GM12878 (cell line): ENCODE measurements around the gene AP3D1. TPM values are rescaled to one million over a fixed set of nuclear protein-coding genes. Genes with fewer than 3 reads are reported as not detected.

Experiments used
- ATAC-seq: fragments of 200-7000 bp; cut with Tn5 transposase; 3 replicates; pipeline ENCODE4 v1.9.1; 2020; ENCODE audit warnings: mild to moderate bottlenecking, moderate library complexity
- BruUV-seq: library from RNA; stranded (reverse); fragments of 400-500 nt; replicated peaks from 2 replicates; lab custom pipeline; 2021; lab: Mats Ljungman, UMichigan
- CTCF ChIA-PET: fragments of 300-600 bp; sonication (Branson Sonifier 250); formaldehyde crosslinking; extraction: SDS; loops from one replicate; lab custom pipeline; 2021; ENCODE audit warnings: inconsistent platforms; lab: Yijun Ruan, JAX
- POLR2A ChIA-PET: fragments of 350-600 bp; formaldehyde crosslinking; extraction: SDS; loops from one replicate; lab custom pipeline; 2021; ENCODE audit warnings: inconsistent platforms; lab: Charles Lee
- RAD21 ChIA-PET: fragments of 300-600 bp; sonication (Branson Sonifier 250); formaldehyde crosslinking; loops from one replicate; lab custom pipeline; 2023; ENCODE audit warnings: antibody characterized with exemption; ENCODE audit not compliant: unreplicated experiment; lab: Charles Lee
- SMC1A ChIA-PET: fragments of 300-600 bp; sonication (Branson Sonifier 250); formaldehyde crosslinking; loops from one replicate; lab custom pipeline; 2023; ENCODE audit not compliant: unreplicated experiment, uncharacterized antibody; lab: Charles Lee
- DNase-seq: peaks from one replicate; pipeline ENCODE4 v3.0.0-alpha.2; 2011; ENCODE audit warnings: low read depth, low spot score
- FAIRE-seq: peaks from 3 replicates; lab custom pipeline; 2011; peaks lifted over from hg19 to GRCh38; lab: Jason Lieb, UNC
- H2AFZ ChIP-seq: 2 replicates; pipeline ENCODE4 v1.6.0; 2011; ENCODE audit warnings: low read depth, low read length, control low read depth; ENCODE audit not compliant: control insufficient read depth
- H3K27ac ChIP-seq: 2 replicates; pipeline ENCODE4 v1.5.1; 2011; ENCODE audit warnings: control low read depth; ENCODE audit not compliant: control insufficient read depth, insufficient read depth
- H3K27me3 ChIP-seq, 2 experiments: replicated peaks in 1 of 2; 2 replicates each; pipeline versions ENCODE4 v1.6.0 to v1.6.1; 2011; ENCODE audit warnings: low read length in 1 of 2; ENCODE audit not compliant: control insufficient read depth in 2 of 2, insufficient read depth in 2 of 2
- H3K36me3 ChIP-seq, 2 experiments: 2 replicates each; pipeline ENCODE4 v1.5.1; 2011; ENCODE audit warnings: low read length in 1 of 2; ENCODE audit not compliant: control insufficient read depth in 2 of 2, insufficient read depth in 2 of 2
- H3K4me1 ChIP-seq: 2 replicates; pipeline ENCODE4 v1.6.1; 2011; ENCODE audit warnings: mild to moderate bottlenecking, low read length, moderate library complexity, mixed read lengths; ENCODE audit not compliant: control insufficient read depth, insufficient read depth
- H3K4me2 ChIP-seq: 2 replicates; pipeline ENCODE4 v1.6.0; 2011; ENCODE audit warnings: control low read depth; ENCODE audit not compliant: control insufficient read depth, insufficient read depth
- H3K4me3 ChIP-seq: fragments of 200-600 bp; sonication (generic); 2 replicates; pipeline ENCODE4 v1.5.1; 2016
- H3K79me2 ChIP-seq: 2 replicates; pipeline ENCODE4 v1.6.0; 2011; ENCODE audit warnings: low read length; ENCODE audit not compliant: control insufficient read depth, insufficient read depth
- H3K9ac ChIP-seq: 2 replicates; pipeline ENCODE4 v1.8.0; 2011; ENCODE audit warnings: low read length, control low read depth, mixed read lengths; ENCODE audit not compliant: control insufficient read depth, insufficient read depth
- H3K9me3 ChIP-seq: replicated peaks from 3 replicates; pipeline ENCODE4 v1.5.1; 2011; ENCODE audit warnings: mild to moderate bottlenecking, low read length; ENCODE audit not compliant: control insufficient read depth, insufficient read depth
- H4K20me1 ChIP-seq: 2 replicates; pipeline ENCODE4 v1.6.0; 2011; ENCODE audit not compliant: control insufficient read depth, insufficient read depth
- ATF2 ChIP-seq: IDR thresholded peaks from 2 replicates; pipeline ENCODE4 v1.6.1; 2012; ENCODE audit warnings: low read length, inconsistent platforms
- BMI1 ChIP-seq: fragments of 450-650 bp; IDR thresholded peaks from 2 replicates; pipeline ENCODE4 v1.6.1; 2016; ENCODE audit warnings: mild to moderate bottlenecking, moderate library complexity, borderline replicate concordance
- EED ChIP-seq: sonication (generic); IDR thresholded peaks from 2 replicates; pipeline ENCODE4 v1.6.1; 2016; ENCODE audit warnings: antibody characterized with exemption, low read depth
- IRF4 ChIP-seq: IDR thresholded peaks from 2 replicates; pipeline ENCODE4 v1.6.1; 2011; ENCODE audit warnings: low read depth, low read length
- JUND ChIP-seq: IDR thresholded peaks from 2 replicates; pipeline ENCODE4 v1.6.1; 2012; ENCODE audit warnings: low read depth, mild to moderate bottlenecking, low read length, improper control_type of control experiment, moderate library complexity
- KLF5 ChIP-seq: fragments of 450-650 bp; IDR thresholded peaks from 2 replicates; pipeline ENCODE4 v1.6.1; 2014; ENCODE audit warnings: mild to moderate bottlenecking; ENCODE audit not compliant: partially characterized antibody
- MXI1 ChIP-seq: fragments of 150-350 bp; IDR thresholded peaks from 2 replicates; pipeline ENCODE4 v1.6.1; 2011; ENCODE audit warnings: low read depth, mild to moderate bottlenecking, inconsistent platforms, low read length, improper control_type of control experiment
- NBN ChIP-seq: fragments of 450-650 bp; IDR thresholded peaks from 2 replicates; pipeline ENCODE4 v1.6.1; 2016
- POLR2AphosphoS2 ChIP-seq: IDR thresholded peaks from 2 replicates; pipeline ENCODE4 v1.6.1; 2011; ENCODE audit warnings: low read depth, mild to moderate bottlenecking, low read length, improper control_type of control experiment, moderate library complexity
- RELA ChIP-seq: fragments of 450-650 bp; IDR thresholded peaks from 2 replicates; pipeline ENCODE4 v1.8.0; 2014; ENCODE audit warnings: borderline replicate concordance; ENCODE audit not compliant: partially characterized antibody
- SIN3A ChIP-seq: IDR thresholded peaks from 2 replicates; pipeline ENCODE4 v1.6.1; 2012; ENCODE audit warnings: low read depth, low read length, improper control_type of control experiment
- TAF1 ChIP-seq: IDR thresholded peaks from 2 replicates; pipeline ENCODE4 v1.6.1; 2011; ENCODE audit warnings: mild to moderate bottlenecking, low read depth, low read length, borderline replicate concordance
- ZBTB33 ChIP-seq: fragments of 450-650 bp; IDR thresholded peaks from 2 replicates; pipeline ENCODE4 v1.6.1; 2017; ENCODE audit warnings: mild to moderate bottlenecking
- WGBS: methylation state at CpG from one replicate; pipeline ENCODE4 v1.1.6; 2016; ENCODE audit warnings: low lambda C conversion rate; ENCODE audit not compliant: insufficient replicate concordance, insufficient coverage; ENCODE audit errors: missing lambda C conversion rate; 5-methylcytosine and 5-hydroxymethylcytosine counted together
- in situ Hi-C: fragments of 300-500 bp; cut with MboI; formaldehyde crosslinking; loops from 9 replicates; pipeline ENCODE4 v1.14.3; 2018; ENCODE audit warnings: mixed read lengths
- intact Hi-C: fragments of 100-400 bp; cut with micrococcal nuclease; formaldehyde crosslinking; loops from one replicate; pipeline ENCODE4 v1.14.2; 2022; ENCODE audit not compliant: unreplicated experiment
- polyA plus RNA-seq, 11 experiments: library from polyadenylated mRNA; depleted of rRNA in 4 of 11; unstranded in 6 of 11; stranded (reverse) in 5 of 11; fragments of >200 nt; fragmentation: Nextera tagmentation in 4 of 11; fragmentation: Illumina TruSeq in 1 of 11; extraction: Ambion mirVana in 4 of 11; extraction: Trizol in 1 of 11; gene quantifications; 1 replicate in 1 of 11; 2 replicates in 10 of 11; pipeline versions ENCODE4 v1.2.1 to v1.2.3, GENCODE V29; 2011 to 2016; ENCODE audit warnings: inconsistent platforms in 2 of 11, missing spikeins in 2 of 11, low read depth in 1 of 11
- total RNA-seq, 4 experiments: library from RNA; depleted of rRNA in 3 of 4; stranded (reverse); fragments of >200 nt in 3 of 4; fragmentation: Illumina TruSeq in 1 of 4; extraction: Trizol in 1 of 4; gene quantifications; 2 replicates each; pipeline versions ENCODE4 v1.2.1 to v1.2.3, GENCODE V29; 2013 to 2021

Gene AP3D1
- total and polyA plus RNA-seq, 10 of the 15 experiments (the other 5 are each of a cell fraction or from before 2014, with no cell fraction given): 1.5 to 108 (median 59.1) TPM

- ATAC-seq (no peak), DNase-seq (no peak), FAIRE-seq (no peak)
- H3K9me3 ChIP-seq: no peaks in the 10 kb centered on the region; the same call in 2 of the 3 replicates
- H3K79me2 ChIP-seq: peaks cover 89% of the 10 kb centered on the region
- H3K27me3 ChIP-seq: no peaks in the 10 kb centered on the region
- RAD21 ChIA-PET: interaction anchor here (1.3 to 4.4 kb wide), 3 partner anchors 8 to 65 kb away, joined by 3 to 46 read pairs (median 6); no protein-coding TSS in a partner anchor
- CTCF ChIA-PET: interaction anchor here (0.9 to 1.5 kb wide), 3 partner anchors 8 to 52 kb away, joined by 3 to 4 read pairs (median 3); no protein-coding TSS in a partner anchor
- peaks cover 10 to 28% of the 10 kb centered on the region in 2 experiments; a peak in 3 of 4 replicates for H3K36me3 ChIP-seq
- WGBS: 92% methylated on average over 18 of the region's 18 CpGs
- no TSS peak for BruUV-seq
- in situ Hi-C loops: loop anchor here (5.0 kb wide), 1 partner anchor 98 kb away; no protein-coding TSS in a partner anchor
- no peak overlapping the region for H3K27ac ChIP-seq
- H3K9ac ChIP-seq: no peak overlapping the region
- no peak overlapping the region for H3K4me2 ChIP-seq
- no peak overlapping the region for H2AFZ ChIP-seq
- SMC1A ChIA-PET: interaction anchor here (0.9 to 1.5 kb wide), 6 partner anchors 9 to 65 kb away, joined by 3 to 5 read pairs (median 4); no protein-coding TSS in a partner anchor
- POLR2A ChIA-PET: interaction anchor here (0.6 to 4.4 kb wide), 6 partner anchors 8 to 85 kb away, joined by 3 to 25 read pairs (median 4); no protein-coding TSS in a partner anchor
- intact Hi-C loops: no loop called here
- no peak overlapping the region for H3K4me3 ChIP-seq
- peaks cover 24% of the 10 kb centered on the region for H3K4me1 ChIP-seq
- H4K20me1 ChIP-seq: no peaks in the 10 kb centered on the region; the same call in 1 of the 2 replicates
- TF ChIP-seq IRF4 (no peak), KLF5 (no peak), SIN3A (no peak), EED (no peak), ZBTB33 (no peak), ATF2 (no peak), TAF1 (no peak), NBN (no peak), RELA (no peak), BMI1 (no peak), JUND (no peak), POLR2AphosphoS2 (no peak), MXI1 (no peak)
Measured at GRCh38 chr19:2173767-2174577, 22.6 kb upstream of the AP3D1 start.
